ENCODE results near the gene PDE8A. TPM values are rescaled to one million over a fixed set of nuclear protein-coding genes. Genes with fewer than 3 reads are reported as not detected.

The PDE8A gene
- total and polyA plus RNA-seq, 10 of the 15 experiments (the other 5 are each of a cell fraction or from before 2014, with no cell fraction given), result 6.7 to 69.2 (median 27.2) TPM

DNA sequence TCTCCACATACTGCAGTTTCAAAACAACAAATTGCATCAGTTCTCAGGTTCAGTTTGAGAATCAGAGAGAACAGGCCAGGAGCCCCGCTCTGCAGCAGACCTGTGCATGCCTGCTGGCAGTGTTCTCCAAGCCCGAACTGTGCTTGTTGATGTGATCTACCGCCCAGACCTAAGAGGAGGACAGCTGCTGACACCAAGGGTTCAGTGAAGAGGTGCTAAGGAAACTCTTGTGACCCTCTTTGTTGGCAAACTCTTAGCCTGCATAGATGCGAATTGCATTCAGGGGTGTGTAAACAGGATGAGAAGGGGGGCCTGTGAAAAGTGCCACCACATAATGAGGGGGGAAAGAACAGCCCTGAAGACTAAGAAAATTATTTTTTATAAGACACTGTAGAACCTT lies 89.8 kb downstream of the PDE8A start:
- Histone ChIP-seq H3K4me3 (no peak overlapping the region), H3K9ac (ENCODE audit: control insufficient read depth, insufficient read depth, low read length) (no peak overlapping the region), H2AFZ (ENCODE audit: control insufficient read depth, low read depth, low read length) (no peak overlapping the region), H3K79me2 (ENCODE audit: control insufficient read depth, insufficient read depth, low read length) (no peaks in the 10 kb centered on the region), H3K27me3 (replicated peaks in 1 of 2; ENCODE audit: control insufficient read depth in 2 of 2, insufficient read depth in 2 of 2, low read length in 1 of 2) (no peaks in the 10 kb centered on the region), H3K4me1 (ENCODE audit: control insufficient read depth, insufficient read depth, low read length) (no peaks in the 10 kb centered on the region), H3K36me3 (ENCODE audit: control insufficient read depth in 2 of 2, insufficient read depth in 2 of 2, low read length in 1 of 2) (peaks cover 10% of the 10 kb centered on the region in 2 experiments; a peak in 3 of 4 replicates), H3K9me3 (replicated peaks; ENCODE audit: control insufficient read depth, insufficient read depth, low read length) (no peaks in the 10 kb centered on the region), H4K20me1 (ENCODE audit: control insufficient read depth, insufficient read depth) (peaks cover 2% of the 10 kb centered on the region; the same call in 1 of the 2 replicates), H3K27ac (ENCODE audit: control insufficient read depth, insufficient read depth) (no peak overlapping the region), H3K4me2 (ENCODE audit: control insufficient read depth, insufficient read depth) (no peak overlapping the region)
- ATAC-seq (no peak), FAIRE-seq (no peak), DNase-seq (ENCODE audit: low read depth, low spot score) (no peak)
- TF ChIP-seq SRF (IDR thresholded peaks at IDR 0.05; ENCODE audit: low read depth in 2 of 2, low read length in 2 of 2), result no peak
- TF ChIP-seq TCF12 (IDR thresholded peaks at IDR 0.05; ENCODE audit: low read depth, low read length), result no peak
- no peak for TF ChIP-seq NRF1 (conservative IDR thresholded peaks at IDR 0.05; ENCODE audit: low read depth, low read length)
- POLR2A ChIA-PET, result interaction anchor here (1.4 kb wide), 1 partner anchor 82 kb away, joined by 4 read pairs; no protein-coding TSS in a partner anchor
- RAD21 ChIA-PET (ENCODE audit: unreplicated experiment), result no interaction called here
- CTCF ChIA-PET, result interaction anchor here (2.5 kb wide), 1 partner anchor 26 kb away, joined by 18 read pairs; no protein-coding TSS in a partner anchor
- 77% methylated on average over 4 of the region's 4 CpGs for WGBS (ENCODE audit: insufficient coverage, insufficient replicate concordance, low lambda C conversion rate, missing lambda C conversion rate)
- SMC1A ChIA-PET (ENCODE audit: uncharacterized antibody, unreplicated experiment), result interaction anchor here (2.1 kb wide), 1 partner anchor 8 kb away, joined by 9 read pairs; no protein-coding TSS in a partner anchor
- in situ Hi-C loops (cut with MboI) (no loop called here), intact Hi-C loops (cut with micrococcal nuclease; ENCODE audit: unreplicated experiment) (no loop called here)
- BruUV-seq (replicated peaks), result no TSS peak

- CTCF ChIA-PET, result interaction anchor here (1.0 to 2.5 kb wide), 5 partner anchors 13 to 117 kb away, joined by 3 to 18 read pairs (median 3); no protein-coding TSS in a partner anchor
Measured at GRCh38 chr15:85072917-85073316, 91.3 kb downstream of the PDE8A start.

More at GRCh38 chr15:85072917-85073316, 91.3 kb downstream of the PDE8A start:
- DNase-seq (ENCODE audit: low read depth, low spot score) (no peak), ATAC-seq (peak; percentile 73), FAIRE-seq (no peak)
- ChIA-PET RAD21 (ENCODE audit: unreplicated experiment) (interaction anchor here (0.8 to 1.9 kb wide), 5 partner anchors 62 to 117 kb away, joined by 3 to 7 read pairs (median 3); no protein-coding TSS in a partner anchor), POLR2A (no interaction called here), SMC1A (ENCODE audit: uncharacterized antibody, unreplicated experiment) (interaction anchor here (0.9 to 2.1 kb wide), 4 partner anchors 9 to 90 kb away, joined by 3 to 9 read pairs (median 4); no protein-coding TSS in a partner anchor)
- Histone ChIP-seq H3K36me3 (ENCODE audit: control insufficient read depth in 2 of 2, insufficient read depth in 2 of 2, low read length in 1 of 2) (peaks cover 4 to 8% of the 10 kb centered on the region in 2 experiments; a peak in 3 of 4 replicates), H3K4me2 (ENCODE audit: control insufficient read depth, insufficient read depth) (no peak overlapping the region), H4K20me1 (ENCODE audit: control insufficient read depth, insufficient read depth) (peaks cover 2% of the 10 kb centered on the region; the same call in 1 of the 2 replicates), H3K9me3 (replicated peaks; ENCODE audit: control insufficient read depth, insufficient read depth, low read length) (no peaks in the 10 kb centered on the region), H2AFZ (ENCODE audit: control insufficient read depth, low read depth, low read length) (no peak overlapping the region), H3K9ac (ENCODE audit: control insufficient read depth, insufficient read depth, low read length) (no peak overlapping the region), H3K79me2 (ENCODE audit: control insufficient read depth, insufficient read depth, low read length) (no peaks in the 10 kb centered on the region), H3K4me1 (ENCODE audit: control insufficient read depth, insufficient read depth, low read length) (no peaks in the 10 kb centered on the region), H3K27me3 (replicated peaks in 1 of 2; ENCODE audit: control insufficient read depth in 2 of 2, insufficient read depth in 2 of 2, low read length in 1 of 2) (no peaks in the 10 kb centered on the region), H3K27ac (ENCODE audit: control insufficient read depth, insufficient read depth) (no peak overlapping the region), H3K4me3 (no peak overlapping the region)
- intact Hi-C loops (cut with micrococcal nuclease; ENCODE audit: unreplicated experiment), result no loop called here
- no TSS peak for BruUV-seq (replicated peaks)
- TF ChIP-seq SMAD5 (IDR thresholded peaks at IDR 0.05; ENCODE audit: low read depth) (no peak), JUNB (IDR thresholded peaks at IDR 0.05) (no peak), NFYB (IDR thresholded peaks at IDR 0.05; ENCODE audit: insufficient read depth, low read depth, low read length) (no peak), EGR1 (IDR thresholded peaks at IDR 0.05; ENCODE audit: borderline replicate concordance in 1 of 2, low read depth in 2 of 2, low read length in 2 of 2) (peak in 1 of 2 experiments; percentile 42; a peak in 1 of 3 replicates)
- WGBS (ENCODE audit: insufficient coverage, insufficient replicate concordance, low lambda C conversion rate, missing lambda C conversion rate), result 72% methylated on average over 4 of the region's 4 CpGs
- in situ Hi-C loops (cut with MboI), result no loop called here
